GM13977 (cell line): Measurements from ENCODE around the gene LIPT2.

Source experiments
- DNase-seq: peaks from one replicate; pipeline ENCODE4 v3.0.0; 2012; ENCODE audit warnings: low spot score
- CTCF ChIP-seq: IDR thresholded peaks from 2 replicates; pipeline ENCODE4 v1.5.1; 2012; ENCODE audit warnings: mild to moderate bottlenecking, control low read depth; ENCODE audit not compliant: insufficient read depth; ENCODE audit errors: extremely low read depth, missing control alignments
- in situ Hi-C: fragments of 300-500 bp; cut with MboI; formaldehyde crosslinking; loops from one replicate; pipeline ENCODE4 v1.12.0; 2022; ENCODE audit warnings: low sequenced_read_pairs, low pct_unique_long_range_greater_than_20kb, mixed read lengths, inconsistent platforms; ENCODE audit not compliant: unreplicated experiment

The LIPT2 gene

GRCh38 chr11:74473382-74474173 is 19.9 kb downstream of the LIPT2 start:
- in situ Hi-C loops = loop anchor here (25.0 kb wide), 1 partner anchor 89 kb away; no protein-coding TSS in a partner anchor
- no peak for DNase-seq
- TF ChIP-seq CTCF = no peak

GRCh38 chr11:74471668-74472429 is 21.7 kb downstream of the LIPT2 start:
- in situ Hi-C loops = loop anchor here (25.0 kb wide), 1 partner anchor 90 kb away; no protein-coding TSS in a partner anchor
- no peak for DNase-seq
- TF ChIP-seq CTCF = no peak

GRCh38 chr11:74471037-74471436 is 22.5 kb downstream of the LIPT2 start:
- in situ Hi-C loops = loop anchor here (25.0 kb wide), 1 partner anchor 91 kb away; no protein-coding TSS in a partner anchor

GRCh38 chr11:74470526-74470925 is 23.0 kb downstream of the LIPT2 start:
- in situ Hi-C loops = loop anchor here (25.0 kb wide), 1 partner anchor 92 kb away; no protein-coding TSS in a partner anchor
- no peak for DNase-seq
- no peak for TF ChIP-seq CTCF

More at GRCh38 chr11:74471037-74471436, 22.5 kb downstream of the LIPT2 start:
- DNase-seq = no peak
- no peak for TF ChIP-seq CTCF

- in situ Hi-C loops = loop anchor here (25.0 kb wide), 1 partner anchor 93 kb away; no protein-coding TSS in a partner anchor
- TF ChIP-seq CTCF = no peak
- DNase-seq = no peak
Measured at GRCh38 chr11:74468936-74469335, 24.6 kb downstream of the LIPT2 start.

- no peak for TF ChIP-seq CTCF
- in situ Hi-C loops = loop anchor here (25.0 kb wide), 1 partner anchor 94 kb away; no protein-coding TSS in a partner anchor
- DNase-seq = no peak
Measured at GRCh38 chr11:74468521-74468920, 25.0 kb downstream of the LIPT2 start.
